IPS-18a (cell line): ENCODE data around the gene SAP25.

Experiments used
- H3K27ac ChIP-seq: one replicate; pipeline ENCODE4 v1.5.1; 2013; ENCODE audit warnings: low read length
- H3K27me3 ChIP-seq: one replicate; pipeline ENCODE4 v1.6.1; 2013; ENCODE audit warnings: mild to moderate bottlenecking, low read length; ENCODE audit not compliant: control insufficient read depth, insufficient read depth
- H3K36me3 ChIP-seq: one replicate; pipeline ENCODE4 v1.6.1; 2013; ENCODE audit warnings: low read depth, low read length; ENCODE audit not compliant: control insufficient read depth
- H3K4me1 ChIP-seq: one replicate; pipeline ENCODE4 v1.6.1; 2013; ENCODE audit warnings: low read depth, low read length; ENCODE audit not compliant: control insufficient read depth
- H3K4me3 ChIP-seq: one replicate; pipeline ENCODE4 v1.5.1; 2013; ENCODE audit warnings: low read length
- H3K9ac ChIP-seq: one replicate; pipeline ENCODE4 v1.6.1; 2013; ENCODE audit warnings: mild to moderate bottlenecking, low read length, moderate library complexity
- H3K9me3 ChIP-seq: one replicate; pipeline ENCODE4 v1.6.1; 2013; ENCODE audit warnings: low read depth, low read length; ENCODE audit not compliant: control insufficient read depth

Gene SAP25

GRCh38 chr7:100604976-100605911 is 31.5 kb upstream of the SAP25 start:
- Histone ChIP-seq H3K36me3 (no peaks in the 10 kb centered on the region), H3K27me3 (peaks cover 20% of the 10 kb centered on the region), H3K4me1 (peaks cover 22% of the 10 kb centered on the region), H3K27ac (no peak overlapping the region), H3K9ac (no peak overlapping the region), H3K9me3 (no peaks in the 10 kb centered on the region), H3K4me3 (peak overlapping the region; percentile 71)

GRCh38 chr7:100604028-100604975 is 30.6 kb upstream of the SAP25 start:
- H3K27me3 ChIP-seq, result peaks cover 20% of the 10 kb centered on the region

GRCh38 chr7:100603726-100604027 is 30.0 kb upstream of the SAP25 start:
- no peaks in the 10 kb centered on the region for H3K9me3 ChIP-seq
- peak overlapping the region; percentile 55 for H3K9ac ChIP-seq
- H3K27ac ChIP-seq, result no peak overlapping the region
- H3K4me1 ChIP-seq, result peaks cover 22% of the 10 kb centered on the region
- no peaks in the 10 kb centered on the region for H3K36me3 ChIP-seq
- H3K4me3 ChIP-seq, result peak overlapping the region; percentile 61
- peaks cover 20% of the 10 kb centered on the region for H3K27me3 ChIP-seq

More at GRCh38 chr7:100604028-100604975, 30.6 kb upstream of the SAP25 start:
- H3K4me1 ChIP-seq, result peaks cover 22% of the 10 kb centered on the region
- H3K9ac ChIP-seq, result peak overlapping the region; percentile 55
- peak overlapping the region; percentile 71 for H3K4me3 ChIP-seq
- H3K36me3 ChIP-seq, result no peaks in the 10 kb centered on the region
- H3K9me3 ChIP-seq, result no peaks in the 10 kb centered on the region
- H3K27ac ChIP-seq, result no peak overlapping the region

- H3K36me3 ChIP-seq, result no peaks in the 10 kb centered on the region
- peak overlapping the region; percentile 61 for H3K4me3 ChIP-seq
- peak overlapping the region; percentile 55 for H3K9ac ChIP-seq
- peak overlapping the region; percentile 20 for H3K27ac ChIP-seq
- H3K4me1 ChIP-seq, result peaks cover 22% of the 10 kb centered on the region
- peaks cover 20% of the 10 kb centered on the region for H3K27me3 ChIP-seq
- H3K9me3 ChIP-seq, result no peaks in the 10 kb centered on the region
Observed at GRCh38 chr7:100602889-100603725, 29.4 kb upstream of the SAP25 start.

GRCh38 chr7:100600730-100601038 is 27.0 kb upstream of the SAP25 start:
- Histone ChIP-seq H3K4me1 (peaks cover 22% of the 10 kb centered on the region), H3K27ac (no peak overlapping the region), H3K9me3 (no peaks in the 10 kb centered on the region), H3K36me3 (no peaks in the 10 kb centered on the region), H3K9ac (no peak overlapping the region), H3K27me3 (peaks cover 10% of the 10 kb centered on the region), H3K4me3 (no peak overlapping the region)

- H3K4me1 ChIP-seq, result peaks cover 18% of the 10 kb centered on the region
- no peaks in the 10 kb centered on the region for H3K9me3 ChIP-seq
- H3K27me3 ChIP-seq, result peaks cover 4% of the 10 kb centered on the region
Observed at GRCh38 chr7:100599911-100600729, 26.4 kb upstream of the SAP25 start.

GRCh38 chr7:100598425-100598824 is 24.7 kb upstream of the SAP25 start:
- H3K9ac ChIP-seq, result no peak overlapping the region
- H3K36me3 ChIP-seq, result no peaks in the 10 kb centered on the region
- no peaks in the 10 kb centered on the region for H3K9me3 ChIP-seq
- no peaks in the 10 kb centered on the region for H3K27me3 ChIP-seq
- H3K27ac ChIP-seq, result no peak overlapping the region
- peaks cover 14% of the 10 kb centered on the region for H3K4me1 ChIP-seq
- no peak overlapping the region for H3K4me3 ChIP-seq

More at GRCh38 chr7:100599911-100600729, 26.4 kb upstream of the SAP25 start:
- no peak overlapping the region for H3K27ac ChIP-seq
- no peak overlapping the region for H3K9ac ChIP-seq
- no peaks in the 10 kb centered on the region for H3K36me3 ChIP-seq
- no peak overlapping the region for H3K4me3 ChIP-seq

- no peaks in the 10 kb centered on the region for H3K9me3 ChIP-seq
- H3K4me1 ChIP-seq, result peaks cover 2% of the 10 kb centered on the region
- no peaks in the 10 kb centered on the region for H3K36me3 ChIP-seq
- no peak overlapping the region for H3K27ac ChIP-seq
- H3K9ac ChIP-seq, result no peak overlapping the region
- peaks cover 11% of the 10 kb centered on the region for H3K27me3 ChIP-seq
- no peak overlapping the region for H3K4me3 ChIP-seq
Observed at GRCh38 chr7:100595188-100595587, 21.5 kb upstream of the SAP25 start.

- Histone ChIP-seq H3K9ac (no peak overlapping the region), H3K4me1 (peaks cover 12% of the 10 kb centered on the region), H3K27ac (no peak overlapping the region), H3K4me3 (no peak overlapping the region), H3K27me3 (peaks cover 14% of the 10 kb centered on the region), H3K36me3 (no peaks in the 10 kb centered on the region), H3K9me3 (no peaks in the 10 kb centered on the region)
Observed at GRCh38 chr7:100591596-100591995, 17.9 kb upstream of the SAP25 start.

- H3K4me3 ChIP-seq, result peak overlapping the region; percentile 21
Observed at GRCh38 chr7:100590077-100590737, 16.5 kb upstream of the SAP25 start.

More at GRCh38 chr7:100590077-100590737, 16.5 kb upstream of the SAP25 start:
- no peak overlapping the region for H3K27ac ChIP-seq
- H3K9me3 ChIP-seq, result no peaks in the 10 kb centered on the region
- peaks cover 14% of the 10 kb centered on the region for H3K27me3 ChIP-seq
- no peaks in the 10 kb centered on the region for H3K36me3 ChIP-seq
- peaks cover 14% of the 10 kb centered on the region for H3K4me1 ChIP-seq
- no peak overlapping the region for H3K9ac ChIP-seq
